Measurements from ENCODE around the gene TSR1. TPM values are rescaled to one million over a fixed set of nuclear protein-coding genes. Genes with fewer than 3 reads are reported as not detected.

The TSR1 gene
- total and polyA plus RNA-seq, 9 of the 15 experiments (the other 6 are each of a cell fraction or from before 2014, with no cell fraction given) = 16.4 to 87.5 (median 55.2) TPM

GRCh38 chr17:2346475-2346874 is 10.2 kb upstream of the TSR1 start:
- CTCF ChIA-PET (ENCODE audit: low intra/inter-chr PET ratio) = no interaction called here
- Histone ChIP-seq H3K4me3 (no peak overlapping the region), H3K4me2 (ENCODE audit: insufficient read depth, low read length) (no peak overlapping the region), H3K27me3 (ENCODE audit: control insufficient read depth in 2 of 2, insufficient read depth in 2 of 2, low read length in 2 of 2) (no peaks in the 10 kb centered on the region), H3K9me3 (replicated peaks; ENCODE audit: control insufficient read depth, insufficient read depth, low read depth, low read length) (no peaks in the 10 kb centered on the region), H4K20me1 (replicated peaks; ENCODE audit: control insufficient read depth, insufficient read depth, low read length) (no peaks in the 10 kb centered on the region), H3K9me1 (ENCODE audit: control insufficient read depth, insufficient read depth, low read length) (no peaks in the 10 kb centered on the region), H2AFZ (ENCODE audit: low read depth, low read length) (no peak overlapping the region), H3K27ac (ENCODE audit: extremely low read depth, low read depth, low read length) (no peak overlapping the region), H3K79me2 (ENCODE audit: control insufficient read depth, insufficient read depth, low read length) (no peaks in the 10 kb centered on the region), H3K4me1 (replicated peaks in 1 of 2; ENCODE audit: control insufficient read depth in 2 of 2, insufficient read depth in 2 of 2, low read length in 2 of 2) (peaks cover 0 to 4% of the 10 kb centered on the region in 2 experiments; a peak in 3 of 5 replicates), H3K9ac (ENCODE audit: insufficient read depth in 1 of 2, low read depth in 2 of 2, low read length in 2 of 2) (no peak overlapping the region), H3K36me3 (ENCODE audit: control insufficient read depth, insufficient read depth, low read length) (peaks cover 7% of the 10 kb centered on the region; the same call in 1 of the 3 replicates)
- ATAC-seq (no peak), FAIRE-seq (no peak), DNase-seq (ENCODE audit: extremely low read depth in 1 of 4, low spot score in 3 of 4) (no peak)
- no peak for TF ChIP-seq PML (IDR thresholded peaks at IDR 0.05; ENCODE audit: low read length)
- TF ChIP-seq ZNF717 (CRISPR knock-in tag; IDR thresholded peaks at IDR 0.05) = no peak
- TF ChIP-seq ZNF354B (CRISPR knock-in tag; IDR thresholded peaks at IDR 0.05) = no peak
- no peak for TF ChIP-seq ZNF589 (CRISPR knock-in tag; IDR thresholded peaks at IDR 0.05; ENCODE audit: low read depth)
- no peak for TF ChIP-seq MAX (CRISPR knock-in tag; IDR thresholded peaks at IDR 0.05)
- TF ChIP-seq TCF7 (IDR thresholded peaks at IDR 0.05; ENCODE audit: borderline replicate concordance) = no peak
- no peak for TF ChIP-seq PKNOX1 (IDR thresholded peaks at IDR 0.05)
- TF ChIP-seq L3MBTL2 (IDR thresholded peaks at IDR 0.05) = no peak
- TF ChIP-seq ILF3 (IDR thresholded peaks at IDR 0.05; ENCODE audit: borderline replicate concordance) = no peak
- no peak for TF ChIP-seq ZC3H8 (IDR thresholded peaks at IDR 0.05)
- POLR2A ChIA-PET = interaction anchor here (0.7 to 1.5 kb wide), 3 partner anchors 10 to 339 kb away, joined by 3 to 5 read pairs (median 4); partner anchors contain the start of gene TSR1
- 91% methylated on average over 7 of the region's 8 CpGs for WGBS (ENCODE audit: insufficient coverage, low coverage, missing lambda C conversion rate)
- no TSS peak for BruUV-seq (replicated peaks)
- intact Hi-C loops (cut with micrococcal nuclease) (no loop called here), in situ Hi-C loops (cut with MboI) (no loop called here)
